Activated CD8-positive, alpha-beta memory T cell treated with anti-CD3 and anti-CD28 coated beads, Interleukin-2, amount 50 U/mL, for 24 hours (primary cell): ENCODE data around the gene EVA1A.

ENCODE experiments used
- DNase-seq: peaks from one replicate; pipeline ENCODE4 v3.0.0-alpha.2; 2020; ENCODE audit errors: extremely low read depth

EVA1A gene

DNA sequence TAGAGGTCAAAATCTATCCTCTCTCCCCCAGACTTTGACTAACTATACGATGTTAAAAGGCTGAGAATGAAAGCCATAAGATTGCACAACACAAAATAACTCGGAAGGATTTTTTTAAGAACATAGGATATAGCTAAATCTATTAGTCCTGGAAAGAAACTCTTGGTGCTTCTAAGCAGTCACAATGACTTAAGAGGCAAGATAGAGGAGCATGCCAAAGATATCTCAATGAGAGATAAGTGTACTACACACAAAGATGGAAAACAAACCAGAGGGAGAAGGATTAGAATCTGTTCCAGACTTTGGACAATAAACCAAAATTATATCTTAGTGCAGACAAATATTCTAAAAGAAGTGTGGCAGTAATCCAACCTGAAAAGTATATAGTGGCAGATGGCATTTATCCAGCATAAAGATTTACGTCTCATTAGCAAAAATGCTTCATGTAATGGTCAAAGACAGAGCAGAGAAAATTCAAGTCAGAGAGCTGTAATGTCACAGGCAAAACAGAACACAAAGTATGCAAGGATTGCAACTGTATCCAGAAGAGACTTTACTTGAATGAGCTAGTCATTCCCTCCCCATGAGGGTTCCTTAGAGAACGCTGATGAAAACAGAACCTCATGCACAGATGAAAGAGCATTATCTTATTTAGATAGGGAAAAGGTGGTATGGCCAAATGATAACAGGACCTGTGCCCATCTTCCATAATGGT lies 28.8 kb upstream of the EVA1A start:
- DNase-seq: no peak

DNA sequence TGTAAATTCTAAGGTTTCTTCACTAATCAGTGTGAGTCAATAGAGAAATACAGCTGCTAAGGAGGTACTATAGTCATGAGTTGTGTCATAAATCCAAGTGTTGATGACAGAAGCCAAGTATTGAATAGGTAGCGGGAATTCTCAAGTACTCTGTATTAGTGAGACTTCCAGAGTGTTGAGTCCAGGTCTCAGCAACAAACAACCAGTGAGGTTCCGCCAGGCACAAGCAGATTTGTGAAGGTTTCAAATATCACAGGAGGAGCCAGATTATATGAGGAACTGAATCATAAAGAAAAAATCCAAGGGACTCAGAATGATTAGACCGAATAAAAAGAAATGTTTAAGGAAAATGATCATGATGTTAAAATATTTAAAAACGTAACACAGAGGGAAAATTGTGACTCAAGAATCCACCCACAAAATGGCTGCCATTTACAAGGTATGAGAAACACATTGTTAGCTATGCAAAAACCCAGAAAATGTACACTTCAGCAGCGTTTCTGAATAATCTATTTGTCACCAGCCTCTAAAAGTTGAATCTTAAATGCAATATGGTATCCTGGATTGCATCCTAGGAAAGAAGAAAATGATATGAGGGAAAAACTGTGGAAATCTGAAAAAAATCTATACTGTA lies 27.3 kb upstream of the EVA1A start:
- no peak for DNase-seq

DNA sequence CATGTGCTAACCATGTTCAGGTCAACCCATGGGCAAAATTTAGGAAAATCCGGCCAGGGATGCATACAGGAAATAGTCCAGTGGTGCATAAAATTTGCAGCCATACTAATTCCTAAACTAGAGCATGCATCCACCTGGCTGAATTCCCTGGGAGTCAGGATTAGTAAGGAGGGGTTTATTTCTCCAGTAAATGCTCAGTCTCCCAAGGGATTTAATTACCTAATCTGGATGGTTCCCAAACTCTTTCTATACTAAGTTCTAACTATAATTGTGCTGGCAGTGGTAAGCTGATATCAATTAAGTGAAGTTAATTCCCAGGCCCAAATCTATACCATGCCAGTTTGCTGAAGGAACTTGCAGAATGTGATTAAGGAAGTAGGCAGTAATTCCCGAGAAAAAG lies 26.2 kb upstream of the EVA1A start:
- DNase-seq: no peak

DNA sequence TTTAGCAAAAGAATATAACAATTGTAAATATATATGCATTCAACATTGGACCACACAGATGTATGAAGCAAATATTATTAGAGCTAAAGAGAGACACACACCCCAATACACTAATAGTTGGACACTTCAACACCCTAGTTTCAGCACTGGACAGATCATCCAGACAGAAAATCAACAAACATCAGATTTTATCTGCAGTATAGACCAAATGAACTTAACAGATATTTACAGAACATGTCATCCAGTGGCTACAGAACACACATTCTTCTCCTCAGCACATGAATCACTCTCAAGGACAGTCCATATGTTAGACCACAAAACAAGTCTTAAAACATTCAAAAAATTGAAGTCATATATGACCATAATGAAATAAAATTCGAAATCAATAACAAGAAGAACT lies 22.1 kb upstream of the EVA1A start:
- no peak for DNase-seq

DNA sequence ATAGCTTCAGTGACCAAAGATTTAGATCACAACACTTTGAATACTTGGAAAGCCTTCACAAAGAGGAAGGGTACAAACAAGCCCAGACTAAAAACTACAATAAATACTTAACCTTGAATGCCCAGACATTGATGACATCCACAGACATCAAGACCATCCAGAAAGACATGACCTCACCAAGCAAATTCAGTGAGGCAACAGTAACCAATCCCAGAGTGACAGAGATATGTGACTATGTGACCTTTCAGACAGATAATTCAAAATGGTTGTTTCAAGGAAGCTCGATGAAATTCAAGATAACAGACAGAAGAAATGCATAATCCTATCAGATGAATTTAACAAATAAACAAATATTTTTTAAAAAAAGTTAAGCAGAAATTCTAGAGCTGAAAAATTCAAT lies 19.9 kb upstream of the EVA1A start:
- DNase-seq: no peak

DNA sequence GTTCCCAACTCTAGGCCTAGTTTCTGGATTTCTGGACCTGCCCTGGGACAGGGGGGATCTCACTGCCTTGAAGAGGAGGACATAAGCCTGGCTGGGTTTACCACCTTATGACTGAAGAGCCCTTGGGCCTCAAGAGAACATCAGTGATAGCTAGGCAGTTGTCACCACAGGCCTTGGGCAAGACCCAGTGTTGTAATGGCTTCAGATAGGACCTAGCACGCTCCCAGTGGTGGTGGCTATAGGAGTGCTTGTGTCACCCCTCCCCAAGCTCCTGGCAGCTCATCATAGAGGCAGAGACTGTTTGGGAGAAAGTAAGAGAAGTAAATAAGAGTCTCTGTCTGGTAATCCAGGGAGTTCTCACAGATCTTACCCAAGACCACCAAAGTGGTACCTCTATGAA lies 19.4 kb upstream of the EVA1A start:
- no peak for DNase-seq

DNA sequence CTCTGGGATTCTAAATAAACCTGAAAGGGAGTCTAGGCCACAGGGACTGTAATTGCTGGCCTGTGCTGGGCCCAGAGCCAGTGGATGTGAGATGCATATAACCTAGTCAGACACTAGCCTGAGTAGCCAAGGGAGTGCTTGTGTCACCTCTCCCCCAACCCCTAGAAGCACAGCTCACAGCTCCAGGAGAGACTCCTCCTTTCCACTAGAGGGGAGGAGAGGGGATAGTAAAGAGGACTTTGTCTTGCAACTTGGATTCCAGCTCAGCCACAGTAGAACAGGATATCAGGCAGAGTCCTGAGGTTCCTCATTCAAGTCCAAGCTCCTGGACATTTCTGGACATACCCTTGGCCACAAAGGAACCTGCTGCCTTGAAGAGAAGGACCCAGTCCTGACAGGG lies 18.4 kb upstream of the EVA1A start:
- no peak for DNase-seq

DNA sequence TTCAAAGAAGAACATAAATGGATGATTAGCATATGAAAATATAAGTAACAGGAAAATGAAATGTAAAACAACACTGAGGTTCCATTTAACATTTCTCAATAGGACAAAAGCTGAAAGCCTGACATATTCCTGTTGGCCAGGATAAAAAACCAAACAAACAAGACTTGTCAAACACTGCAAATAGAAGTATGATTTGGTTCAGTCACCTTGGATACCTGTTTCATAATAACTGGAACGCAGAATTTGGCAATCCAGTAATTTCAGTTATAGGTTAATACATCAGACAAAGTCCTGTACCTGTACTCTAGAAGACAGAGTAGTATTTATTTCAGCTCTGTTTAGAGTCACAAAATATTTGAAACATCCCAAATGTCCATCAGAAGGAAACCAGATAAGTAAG lies 16.5 kb upstream of the EVA1A start:
- DNase-seq: no peak

DNA sequence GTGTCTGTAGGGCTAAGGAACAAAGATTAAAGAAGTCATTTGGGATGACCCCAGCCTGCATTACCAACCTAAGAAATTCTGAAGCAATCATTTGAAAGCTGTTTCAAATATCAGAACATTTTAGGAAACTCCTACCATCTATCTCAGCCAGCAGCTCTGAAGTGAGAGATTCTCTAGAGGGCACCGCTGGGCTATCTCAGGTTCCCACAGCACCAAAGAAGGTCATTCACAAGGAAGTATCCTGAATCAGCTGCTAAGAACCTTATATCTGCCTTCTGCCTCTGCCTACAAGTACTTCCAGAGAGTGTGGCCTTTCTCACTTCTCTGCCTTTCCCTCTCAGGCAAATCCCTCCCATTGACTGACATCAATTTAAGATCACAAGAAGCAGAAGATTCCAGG lies 13.4 kb upstream of the EVA1A start:
- no peak for DNase-seq

DNA sequence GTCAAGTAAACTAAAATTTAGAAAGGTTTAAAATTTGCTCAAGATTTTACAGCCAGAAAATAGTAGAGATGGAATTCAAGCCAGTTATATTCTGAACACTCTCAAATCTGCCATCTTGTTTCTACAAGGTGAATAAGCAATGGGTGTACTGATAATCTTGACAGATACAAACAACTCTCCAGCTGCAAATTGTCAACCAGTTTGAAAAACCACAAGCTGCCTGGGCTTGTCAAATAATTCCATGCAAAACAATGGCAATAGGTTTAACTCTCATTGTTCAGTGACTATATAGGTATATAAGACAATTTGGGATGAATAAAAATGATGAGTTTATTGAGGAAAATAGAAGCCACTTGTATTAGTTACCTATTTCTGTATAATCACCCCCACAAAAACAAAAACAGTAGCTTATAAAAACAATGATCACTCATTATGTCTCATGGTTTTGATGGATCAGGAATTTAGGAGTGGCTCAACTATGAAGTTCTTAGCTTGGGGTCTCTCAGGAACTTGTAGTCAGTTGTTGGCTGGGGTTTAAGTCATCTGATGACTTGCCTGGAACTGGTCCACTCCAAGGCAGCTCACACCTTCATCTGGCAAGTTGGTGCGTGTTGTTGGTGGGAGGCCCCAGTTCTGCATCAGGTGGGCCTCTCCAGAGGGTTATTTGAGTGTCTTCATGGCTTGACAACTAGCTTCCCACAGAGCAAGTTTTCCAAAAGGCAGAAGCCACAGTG lies 12.6 kb upstream of the EVA1A start:
- DNase-seq: no peak

DNA sequence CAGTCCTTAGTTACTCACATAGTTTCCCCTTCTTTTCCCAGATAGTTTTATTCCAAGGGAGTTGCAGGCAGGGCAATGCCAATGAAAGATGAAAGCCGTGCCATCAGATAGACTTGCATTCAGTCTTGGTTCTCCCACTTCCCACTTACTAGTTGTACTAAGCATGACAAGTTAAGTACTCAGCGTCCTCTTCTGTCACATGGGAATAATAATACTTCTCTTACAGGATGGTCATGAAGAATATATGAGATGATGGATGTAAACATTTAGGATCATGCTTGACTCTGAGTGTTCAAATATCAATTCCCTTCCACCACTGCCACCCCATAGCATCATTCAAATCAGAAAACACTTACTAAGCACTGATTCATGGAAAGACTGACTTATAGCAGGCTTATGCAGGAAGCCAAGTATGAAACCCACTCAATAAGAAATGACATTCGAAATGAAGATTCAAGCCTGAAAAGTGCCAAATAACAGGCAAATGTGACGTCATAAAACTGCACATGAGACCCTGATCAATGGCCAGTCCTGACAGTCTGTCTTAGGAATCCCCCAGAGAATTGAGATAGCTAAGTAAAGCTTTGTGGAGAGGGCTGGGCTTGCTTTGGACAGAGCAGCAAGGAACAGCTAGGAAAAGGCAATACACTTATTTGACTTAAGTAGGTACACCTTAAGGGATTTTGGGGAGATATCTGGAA lies 11.1 kb upstream of the EVA1A start:
- DNase-seq: no peak

DNA sequence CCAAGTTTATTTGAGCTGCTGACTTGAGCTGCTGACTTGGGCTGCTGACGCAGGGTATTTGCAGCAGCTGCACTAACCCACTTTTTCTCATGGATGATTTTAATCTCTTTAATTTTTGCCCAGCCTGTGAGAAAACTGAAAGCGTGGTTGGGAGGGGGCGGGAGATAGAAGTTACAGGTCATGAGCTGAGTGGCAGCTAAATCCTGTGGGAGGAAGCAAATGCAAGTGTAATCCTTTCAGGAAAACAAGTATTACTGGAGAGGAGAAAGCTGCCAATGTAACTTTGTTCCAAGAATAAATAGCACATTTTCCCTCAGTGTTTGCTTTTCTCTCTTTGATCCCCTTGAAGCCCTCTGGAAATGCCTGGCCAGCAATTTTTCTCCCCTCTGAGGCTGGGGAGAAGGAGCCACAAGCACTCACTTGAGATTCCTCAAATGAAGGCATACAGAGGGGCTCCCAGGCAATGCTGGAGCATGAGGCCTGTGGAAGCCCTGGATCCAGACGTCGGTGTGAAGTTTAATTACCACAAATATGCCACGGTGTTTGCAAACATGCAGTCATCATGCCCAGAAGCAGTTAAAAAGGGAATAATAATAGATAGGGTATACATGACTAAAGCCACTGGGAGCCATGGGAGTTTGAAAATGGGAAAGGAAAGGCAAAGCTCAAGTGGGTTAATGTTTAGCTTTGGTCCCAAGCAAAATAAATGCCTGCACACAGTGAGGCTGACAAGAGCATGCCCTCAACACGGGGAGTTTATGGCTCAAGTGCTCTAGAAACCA lies 10.4 kb upstream of the EVA1A start:
- no peak for DNase-seq

DNA sequence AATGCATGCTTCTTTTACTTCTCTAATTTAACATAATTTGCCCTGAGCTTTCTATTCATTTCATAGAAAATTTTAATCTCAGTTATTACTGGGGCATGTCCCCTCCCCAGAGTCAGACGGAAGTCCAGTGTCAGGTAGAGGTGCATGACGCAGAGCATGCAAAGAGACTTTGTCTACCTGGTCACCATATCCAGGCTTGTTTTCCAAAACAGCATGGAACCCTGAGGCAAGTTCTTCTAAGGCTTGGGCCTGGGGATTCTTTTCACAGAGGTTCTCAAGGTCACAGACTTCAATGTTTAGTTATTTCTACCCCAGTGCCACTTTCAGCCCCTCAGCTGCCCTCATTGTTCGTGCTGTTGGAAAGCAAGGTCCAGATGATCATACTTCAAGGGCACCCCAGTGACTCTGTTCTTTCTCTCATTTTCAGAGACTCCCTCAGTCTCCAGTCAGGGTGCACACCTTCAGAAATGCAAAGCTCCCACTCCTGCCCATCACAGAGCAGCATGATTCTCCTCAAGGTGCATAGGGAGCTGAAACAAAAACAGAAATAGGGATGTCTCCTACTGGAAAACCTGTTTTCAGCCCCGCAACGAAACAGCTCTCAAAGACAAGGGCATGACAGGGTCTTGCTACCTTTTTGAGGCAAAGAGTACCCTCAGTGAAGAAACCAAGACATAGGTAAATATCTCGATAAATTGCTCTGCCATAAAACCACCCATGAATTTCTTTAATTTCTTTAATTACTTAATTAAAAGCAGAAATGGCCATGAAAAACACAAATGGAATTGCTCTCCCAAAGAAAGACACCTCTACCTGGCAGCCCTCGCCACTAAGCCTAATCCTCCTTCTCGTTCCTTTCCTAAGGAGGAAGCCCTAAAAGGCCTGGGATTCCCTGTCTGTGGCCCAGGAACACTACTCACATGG lies 9.5 kb upstream of the EVA1A start:
- no peak for DNase-seq

DNA sequence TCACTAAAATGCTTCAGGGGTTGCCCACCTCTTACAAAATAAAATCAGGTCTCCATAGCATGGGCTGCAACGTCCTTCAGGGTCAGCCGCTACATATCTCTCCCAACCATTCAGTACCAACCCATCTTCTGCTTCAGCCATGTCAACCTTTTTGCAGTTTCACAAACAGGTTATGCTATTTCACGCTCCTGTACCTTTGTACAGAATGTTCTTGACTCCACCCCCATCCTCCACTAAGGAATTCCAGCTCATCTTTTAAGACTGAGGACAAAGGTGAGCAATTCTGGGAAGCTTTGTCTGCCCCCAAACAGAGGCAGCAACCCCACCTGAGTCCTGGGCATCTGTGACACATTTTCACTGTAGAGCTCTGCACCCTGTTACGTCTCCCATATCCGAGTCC lies 8.8 kb upstream of the EVA1A start:
- DNase-seq: no peak

DNA sequence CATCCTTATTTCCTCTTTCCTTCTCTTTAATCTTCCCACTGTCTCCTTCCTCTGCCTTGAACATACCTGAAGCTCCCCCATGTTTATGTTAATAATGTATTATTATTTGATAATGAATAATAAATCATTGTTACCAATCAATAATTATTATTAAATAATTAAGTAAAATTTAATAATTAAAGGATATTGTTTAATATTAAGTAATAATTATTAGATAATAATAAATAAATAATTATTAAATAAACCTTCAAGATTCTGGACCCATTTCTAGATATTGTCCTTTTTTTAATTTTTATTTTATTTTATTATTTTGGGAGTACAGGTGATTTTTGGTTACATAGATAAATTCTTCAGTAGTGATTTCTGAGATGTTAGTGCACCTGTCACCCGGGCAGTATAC lies 7.4 kb upstream of the EVA1A start:
- no peak for DNase-seq

DNA sequence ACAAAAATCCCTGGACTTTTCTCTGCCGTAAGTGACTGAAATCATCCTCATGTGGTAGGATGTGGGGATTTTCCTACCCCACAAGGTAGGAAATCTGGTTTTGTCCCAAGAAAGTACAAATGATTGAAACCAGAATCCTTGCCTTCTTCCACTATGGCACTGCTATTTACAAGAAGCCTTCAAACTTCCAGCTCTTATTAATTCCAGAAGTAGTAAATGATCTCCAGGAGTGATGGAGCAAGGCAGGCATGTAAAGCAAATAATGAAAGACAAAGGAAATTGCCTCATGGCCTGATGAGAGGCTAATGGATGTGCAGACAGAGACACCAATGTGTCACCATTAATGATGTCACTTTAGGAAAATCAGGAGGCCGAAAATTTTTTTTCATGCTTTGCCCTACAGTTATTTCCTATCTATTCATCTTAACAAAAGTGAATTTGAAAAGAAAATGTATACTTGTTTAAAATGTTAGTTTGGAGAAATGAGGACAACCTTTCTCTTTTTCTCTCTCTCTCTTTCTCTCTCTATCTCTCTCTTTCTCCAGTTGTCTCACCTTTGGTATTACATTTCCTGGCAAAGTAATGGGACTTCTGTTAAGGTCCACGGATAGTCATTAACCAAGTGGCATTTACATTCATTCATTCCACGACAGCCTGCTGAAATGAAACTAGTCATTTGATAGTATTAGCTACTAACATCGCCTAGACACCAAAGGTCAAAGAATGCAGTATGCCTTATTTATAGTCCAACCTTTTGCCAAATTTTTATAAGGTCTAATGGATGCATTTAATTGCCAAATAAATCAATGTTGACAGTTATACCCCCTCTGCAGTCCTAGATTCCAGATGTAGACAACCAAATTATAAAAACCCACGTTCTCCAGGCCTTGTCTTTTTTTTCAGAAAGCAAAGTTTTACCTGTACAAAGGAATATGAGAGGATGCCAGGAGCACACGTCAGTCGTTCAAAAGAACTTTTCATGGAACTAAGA lies 5.0 kb upstream of the EVA1A start:
- DNase-seq: no peak

DNA sequence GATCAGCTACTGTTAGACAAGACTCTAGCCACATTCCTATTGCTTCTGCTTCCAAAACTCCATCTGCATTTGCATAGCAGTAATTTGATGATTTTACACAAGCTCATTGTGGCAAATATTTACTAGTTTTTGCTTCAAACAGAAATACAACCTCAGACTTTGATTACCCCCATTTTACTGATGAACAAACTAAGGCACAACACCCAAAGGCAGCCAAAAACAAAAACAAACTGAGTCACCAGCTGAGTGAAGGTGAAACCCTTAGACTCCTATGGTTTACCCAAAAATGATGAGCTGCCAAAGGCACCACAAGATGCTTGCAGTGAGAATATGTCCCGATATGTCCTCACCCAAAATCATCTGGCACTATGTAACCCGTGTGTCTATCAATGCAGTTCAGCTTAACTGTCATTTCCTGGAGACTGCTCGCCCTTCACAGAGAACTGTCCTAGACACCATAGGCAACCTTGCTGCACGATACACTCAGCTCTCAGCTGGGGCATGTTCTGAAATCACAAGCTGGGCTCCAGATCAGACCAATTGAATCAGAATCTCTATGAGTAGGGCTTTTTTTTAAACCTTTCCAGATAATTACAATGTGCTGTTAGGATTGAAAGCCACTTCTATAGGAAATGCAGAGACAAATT lies 4.1 kb upstream of the EVA1A start:
- DNase-seq: no peak

DNA sequence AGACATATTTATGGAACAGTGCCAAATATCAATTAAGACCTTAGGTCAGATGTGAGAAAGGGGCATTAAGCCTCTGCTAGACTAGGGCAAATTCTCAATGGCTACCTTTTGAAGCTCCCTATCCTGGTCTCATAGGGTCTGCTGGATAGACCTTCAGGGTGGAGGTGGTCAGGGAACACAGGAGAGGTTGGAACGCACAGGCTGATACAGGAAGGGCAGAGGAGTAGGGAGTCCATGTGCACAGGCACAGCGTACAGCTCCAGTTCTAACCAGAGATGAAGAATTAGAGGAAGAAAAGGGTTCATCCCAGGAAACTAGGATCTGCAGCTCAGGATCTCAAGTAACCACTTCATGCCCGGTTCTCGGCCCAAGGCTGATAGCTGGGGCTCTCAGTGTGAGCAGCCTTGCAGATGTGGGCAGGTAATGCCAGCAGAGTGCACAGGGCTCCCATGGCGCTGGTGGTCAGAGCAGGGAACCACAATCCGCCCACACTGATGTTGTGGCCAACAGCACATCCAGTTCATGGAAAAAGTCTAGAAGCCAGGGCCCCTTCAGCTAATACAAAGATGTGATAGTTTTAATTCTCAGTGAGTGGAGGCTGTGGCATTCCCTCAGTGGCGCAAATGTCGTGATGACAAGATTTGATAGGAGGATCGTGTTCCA lies 3.4 kb upstream of the EVA1A start:
- no peak for DNase-seq
